Measurements from ENCODE around the gene CACNA2D1.

The CACNA2D1 gene

DNA sequence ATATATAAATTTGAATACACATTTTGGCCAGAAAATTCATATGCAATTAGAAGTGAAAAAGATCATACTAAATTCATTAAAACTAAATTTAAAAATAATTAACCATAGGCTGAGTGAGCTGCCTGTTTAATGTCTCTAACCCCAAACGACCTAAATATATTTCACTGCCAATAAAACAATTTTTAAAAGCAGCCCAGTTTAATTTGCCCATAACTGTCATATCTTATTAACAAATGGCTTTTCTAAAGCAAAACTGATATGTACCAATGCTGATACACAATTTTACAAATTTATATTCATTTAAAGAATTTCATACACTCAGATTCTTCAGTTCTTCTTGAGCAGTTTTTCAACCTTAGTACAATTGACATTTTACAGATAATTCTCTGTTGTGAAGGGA is 99.9 kb downstream of the CACNA2D1 start:
- DNase-seq (ENCODE audit: low read depth): no peak

- no peak for DNase-seq (ENCODE audit: low read depth)
Measured at GRCh38 chr7:82339958-82340357, 103.6 kb downstream of the CACNA2D1 start.

GRCh38 chr7:82335927-82336326 is 107.7 kb downstream of the CACNA2D1 start:
- DNase-seq (ENCODE audit: low read depth): no peak

GRCh38 chr7:82335001-82335400 is 108.6 kb downstream of the CACNA2D1 start:
- no peak for DNase-seq (ENCODE audit: low read depth)

- DNase-seq (ENCODE audit: low read depth): no peak
Measured at GRCh38 chr7:82331234-82331633, 112.3 kb downstream of the CACNA2D1 start.

- no peak for DNase-seq (ENCODE audit: low read depth)
Measured at GRCh38 chr7:82330706-82331215, 112.8 kb downstream of the CACNA2D1 start.

- no peak for DNase-seq (ENCODE audit: low read depth)
Measured at GRCh38 chr7:82327898-82328297, 115.7 kb downstream of the CACNA2D1 start.

GRCh38 chr7:82325416-82325815 is 118.2 kb downstream of the CACNA2D1 start:
- DNase-seq (ENCODE audit: low read depth): no peak

DNA sequence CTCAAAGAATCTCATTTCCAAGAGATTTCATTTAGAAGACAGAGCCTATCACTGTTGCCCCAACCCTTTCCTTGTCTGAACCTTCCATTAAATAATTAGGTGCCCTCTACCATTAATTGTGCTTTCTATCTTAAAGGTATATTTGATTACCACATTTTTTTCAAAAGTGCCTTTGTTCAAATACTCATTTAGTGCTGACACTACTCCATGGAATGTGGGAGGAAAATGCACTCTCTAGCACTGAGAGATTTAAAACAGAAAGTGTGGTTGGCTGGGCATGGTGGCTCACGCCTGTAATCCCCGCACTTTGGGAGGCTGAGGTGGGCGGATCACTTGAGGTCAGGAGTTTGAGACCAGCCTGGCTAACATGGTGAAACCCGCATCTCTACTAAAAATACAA is 119.8 kb downstream of the CACNA2D1 start:
- no peak for DNase-seq (ENCODE audit: low read depth)

- no peak for DNase-seq (ENCODE audit: low read depth)
Measured at GRCh38 chr7:82319674-82320118, 123.9 kb downstream of the CACNA2D1 start.

DNA sequence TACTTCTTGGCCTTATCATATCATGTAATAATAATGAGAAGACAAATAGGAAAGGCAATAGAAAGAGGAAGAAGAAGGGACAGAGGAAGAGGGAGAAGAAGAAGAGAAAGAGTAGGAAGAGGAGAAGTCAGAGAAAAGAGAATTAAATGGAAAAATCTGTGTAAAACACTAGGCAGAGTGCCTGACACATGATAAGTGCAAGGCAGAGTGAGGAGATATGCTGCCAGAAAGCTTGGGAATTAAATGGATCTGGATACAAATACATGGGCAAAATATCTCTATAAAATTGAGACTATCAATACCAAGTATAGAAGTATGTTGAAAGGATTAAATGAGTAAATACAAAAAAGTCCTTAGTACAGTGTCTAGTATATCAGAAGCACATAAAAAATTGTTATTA is 124.8 kb downstream of the CACNA2D1 start:
- DNase-seq (ENCODE audit: low read depth): no peak

- DNase-seq (ENCODE audit: low read depth): no peak
Measured at GRCh38 chr7:82317760-82318159, 125.8 kb downstream of the CACNA2D1 start.

GRCh38 chr7:82317257-82317721 is 126.3 kb downstream of the CACNA2D1 start:
- DNase-seq (ENCODE audit: low read depth): no peak

- no peak for DNase-seq (ENCODE audit: low read depth)
Measured at GRCh38 chr7:82313269-82313668, 130.3 kb downstream of the CACNA2D1 start.

DNA sequence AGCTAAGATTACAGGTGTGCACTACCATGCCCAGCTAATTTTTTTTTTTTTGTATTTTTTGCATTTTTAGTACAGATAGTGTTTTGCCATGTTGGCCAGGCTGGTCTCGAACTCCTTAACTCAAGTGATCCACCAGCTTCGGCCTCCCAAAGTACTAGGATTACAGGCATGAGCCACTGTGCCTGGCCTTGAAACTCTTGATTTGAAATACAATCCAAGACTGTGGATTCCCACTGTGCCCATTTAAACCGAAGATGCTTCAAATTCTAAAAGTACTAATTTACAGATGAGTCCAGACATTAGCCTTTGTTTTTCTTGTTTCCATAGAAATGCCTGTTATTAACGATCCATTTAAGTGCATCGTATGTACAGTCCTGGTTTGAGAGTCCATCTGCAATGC is 130.9 kb downstream of the CACNA2D1 start:
- DNase-seq (ENCODE audit: low read depth): no peak

- no peak for DNase-seq (ENCODE audit: low read depth)
Measured at GRCh38 chr7:82305347-82306005, 138.1 kb downstream of the CACNA2D1 start.

- DNase-seq (ENCODE audit: low read depth): no peak
Measured at GRCh38 chr7:82294865-82295264, 148.7 kb downstream of the CACNA2D1 start.

GRCh38 chr7:82294382-82294784 is 149.2 kb downstream of the CACNA2D1 start:
- DNase-seq (ENCODE audit: low read depth): no peak

- no peak for DNase-seq (ENCODE audit: low read depth)
Measured at GRCh38 chr7:82293467-82293866, 150.1 kb downstream of the CACNA2D1 start.

DNA sequence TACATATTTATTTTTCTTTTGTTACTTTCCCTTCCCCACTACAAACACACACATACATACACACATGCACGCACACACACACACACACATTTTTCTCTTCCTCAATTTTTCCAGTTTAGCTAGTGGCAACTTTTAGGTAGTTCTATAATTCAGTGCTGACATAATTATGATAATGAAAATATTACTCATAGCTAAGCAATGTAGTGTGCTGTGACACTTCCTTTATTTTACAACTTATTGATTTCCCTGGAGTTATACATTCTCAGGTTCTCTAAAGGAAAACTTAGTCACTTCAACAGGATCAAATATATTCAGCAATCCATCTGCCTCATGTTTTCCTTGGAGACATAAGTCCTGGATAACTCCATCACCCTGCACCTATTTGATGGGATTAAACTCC is 151.6 kb downstream of the CACNA2D1 start:
- no peak for DNase-seq (ENCODE audit: low read depth)

DNA sequence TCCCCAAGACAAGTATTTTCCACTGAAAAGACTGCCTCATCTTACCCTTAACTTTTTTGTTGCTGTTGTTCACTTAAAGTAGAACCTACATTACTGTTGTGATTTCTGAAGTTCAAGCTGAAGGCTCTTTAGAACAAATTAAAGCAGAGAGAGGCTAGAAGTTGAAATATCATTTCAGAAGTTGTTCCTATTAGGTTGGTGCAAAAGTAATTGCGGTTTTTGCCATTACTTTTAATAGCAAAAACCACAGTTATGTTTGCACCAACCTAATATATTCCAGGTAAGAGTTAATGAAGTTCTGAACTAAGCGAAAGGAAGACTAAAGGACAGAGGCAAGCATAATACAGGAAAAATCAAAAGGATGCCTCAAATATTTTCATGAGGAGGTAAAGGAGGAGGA is 153.7 kb downstream of the CACNA2D1 start:
- DNase-seq (ENCODE audit: low read depth): no peak

- DNase-seq (ENCODE audit: low read depth): no peak
Measured at GRCh38 chr7:82289152-82289535, 154.4 kb downstream of the CACNA2D1 start.

DNA sequence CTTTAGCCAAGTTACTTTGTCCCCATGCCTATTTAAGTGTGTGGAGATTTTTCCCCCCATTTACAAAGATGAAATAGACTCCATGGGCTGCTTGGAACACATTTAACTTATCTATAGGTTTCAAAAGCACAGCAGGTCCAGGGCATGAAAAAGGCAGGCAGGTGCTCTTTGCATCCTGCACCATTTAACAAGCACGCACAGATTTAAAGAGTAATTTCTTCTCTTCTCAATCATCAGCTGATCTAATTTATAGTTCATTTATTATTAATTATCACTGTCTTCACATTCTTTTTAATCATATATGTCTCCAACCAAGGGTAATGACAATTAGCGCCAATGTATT is 156.8 kb downstream of the CACNA2D1 start:
- DNase-seq (ENCODE audit: low read depth): no peak

- DNase-seq (ENCODE audit: low read depth): no peak
Measured at GRCh38 chr7:82286096-82286797, 157.3 kb downstream of the CACNA2D1 start.

Measured in T-helper 22 cell (primary cell).